ENCODE data around the gene LMX1A. TPM values are rescaled to one million over a fixed set of nuclear protein-coding genes. Genes with fewer than 3 reads are reported as not detected.

LMX1A gene
- total and polyA plus RNA-seq, 7 donors: 0.04 to 1.2 (median 0.46) TPM; not detected in 2

DNA sequence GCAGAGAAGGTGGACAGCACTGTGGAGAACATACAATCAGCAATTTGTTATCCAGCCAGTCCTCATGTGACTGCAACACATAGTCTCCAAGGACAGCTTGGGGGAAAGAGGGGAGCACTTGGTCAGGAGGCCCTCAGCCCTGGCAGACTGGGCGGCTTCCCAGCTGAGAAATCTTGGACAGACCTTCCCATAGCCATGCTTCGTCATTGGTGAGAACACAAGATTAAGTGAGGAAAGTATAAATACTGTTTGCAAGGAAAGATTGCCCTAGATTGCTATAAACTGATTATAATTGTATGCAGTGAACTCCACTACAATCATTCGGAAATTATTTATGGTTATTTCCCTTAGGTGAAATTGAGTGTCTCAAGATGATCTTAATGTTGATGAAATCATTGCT is 131.5 kb downstream of the LMX1A start:
- TF ChIP-seq POLR2AphosphoS5 (IDR thresholded peaks at IDR 0.05): no peak
- TF ChIP-seq EP300 (IDR thresholded peaks at IDR 0.05): no peak
- no peak for TF ChIP-seq POLR2A (IDR thresholded peaks at IDR 0.05)
- TF ChIP-seq CTCF (IDR thresholded peaks at IDR 0.05): no peak
- WGBS, 2 donors: 88 to 92% methylated on average over 3 of the region's 3 CpGs
- DNase-seq: no peak
- H3K4me1 ChIP-seq: no peaks in the 10 kb centered on the region
- no peaks in the 10 kb centered on the region for H3K36me3 ChIP-seq
- no peak overlapping the region for H3K4me3 ChIP-seq
- H3K9me3 ChIP-seq: no peaks in the 10 kb centered on the region
- no peak overlapping the region for H3K27ac ChIP-seq
- intact Hi-C loops (cut with DNase I): no loop called here
- H3K27me3 ChIP-seq: no peaks in the 10 kb centered on the region

DNA sequence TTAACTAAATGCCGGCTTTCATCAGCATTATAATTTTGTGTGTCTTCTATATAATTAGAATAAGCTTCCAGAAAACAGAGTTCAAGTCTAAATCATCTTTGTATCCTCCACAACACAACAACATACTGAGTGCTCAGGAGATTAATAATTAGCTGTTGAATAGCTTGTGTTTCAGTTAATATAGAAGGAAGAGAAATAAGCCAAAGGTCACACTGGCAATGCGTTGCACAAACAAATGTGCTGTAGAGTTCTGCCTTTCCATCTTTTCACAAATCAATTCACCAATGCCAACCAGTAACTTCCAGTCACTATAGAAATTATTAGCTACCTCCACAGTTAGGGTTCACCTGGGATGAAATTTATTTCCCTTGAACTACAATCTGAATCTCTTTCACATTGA is 132.0 kb downstream of the LMX1A start:
- Histone ChIP-seq H3K36me3 (no peaks in the 10 kb centered on the region), H3K9me3 (no peaks in the 10 kb centered on the region), H3K27me3 (no peaks in the 10 kb centered on the region), H3K4me1 (no peaks in the 10 kb centered on the region), H3K27ac (no peak overlapping the region), H3K4me3 (no peak overlapping the region)
- no peak for TF ChIP-seq CTCF (IDR thresholded peaks at IDR 0.05)
- TF ChIP-seq POLR2AphosphoS5 (IDR thresholded peaks at IDR 0.05): no peak
- no peak for TF ChIP-seq EP300 (IDR thresholded peaks at IDR 0.05)
- no peak for TF ChIP-seq POLR2A (IDR thresholded peaks at IDR 0.05)
- WGBS, 2 donors: 75 to 88% methylated on average over 2 of the region's 2 CpGs
- intact Hi-C loops (cut with DNase I): no loop called here
- no peak for DNase-seq

DNA sequence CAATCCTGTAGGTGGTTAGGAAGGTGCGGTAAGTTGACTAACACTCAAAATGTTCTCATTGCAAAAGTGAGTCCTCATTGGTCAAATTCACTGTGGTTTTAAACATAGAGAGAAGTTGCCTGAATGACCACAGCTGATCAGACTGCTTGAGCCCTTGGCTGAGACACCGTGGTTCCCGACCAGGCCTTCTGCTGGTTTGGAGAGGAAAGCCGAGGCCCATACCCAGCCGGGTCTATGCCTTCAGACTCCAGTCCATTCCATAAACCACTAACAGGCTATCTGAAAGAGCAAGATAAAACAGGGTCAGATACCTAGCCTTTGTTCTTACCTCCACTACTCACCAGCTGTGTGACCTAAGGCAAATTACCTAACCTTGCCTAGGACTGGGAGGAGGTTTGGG is 133.9 kb downstream of the LMX1A start:
- 83 to 85% methylated on average over 5 of the region's 5 CpGs for WGBS, 2 donors
- no peak for TF ChIP-seq POLR2A (IDR thresholded peaks at IDR 0.05)
- TF ChIP-seq POLR2AphosphoS5 (IDR thresholded peaks at IDR 0.05): no peak

GRCh38 chr1:165218731-165219130 is 137.8 kb downstream of the LMX1A start:
- Histone ChIP-seq H3K27ac (no peak overlapping the region), H3K36me3 (no peaks in the 10 kb centered on the region), H3K4me1 (no peaks in the 10 kb centered on the region), H3K9me3 (no peaks in the 10 kb centered on the region), H3K4me3 (no peak overlapping the region), H3K27me3 (no peaks in the 10 kb centered on the region)
- DNase-seq: no peak
- intact Hi-C loops (cut with DNase I): no loop called here
- WGBS, 2 donors: 33 to 48% methylated on average over 6 of the region's 6 CpGs
- TF ChIP-seq CTCF (IDR thresholded peaks at IDR 0.05) (no peak), EP300 (IDR thresholded peaks at IDR 0.05) (no peak), POLR2A (IDR thresholded peaks at IDR 0.05) (no peak), POLR2AphosphoS5 (IDR thresholded peaks at IDR 0.05) (no peak)

More for the DNA sequence above, 133.9 kb downstream of the LMX1A start:
- no peaks in the 10 kb centered on the region for H3K4me1 ChIP-seq
- H3K9me3 ChIP-seq: no peaks in the 10 kb centered on the region
- H3K4me3 ChIP-seq: no peak overlapping the region
- H3K27ac ChIP-seq: no peak overlapping the region
- DNase-seq: no peak
- H3K27me3 ChIP-seq: no peaks in the 10 kb centered on the region
- H3K36me3 ChIP-seq: no peaks in the 10 kb centered on the region
- intact Hi-C loops (cut with DNase I): no loop called here

GRCh38 chr1:165217958-165218357 is 138.6 kb downstream of the LMX1A start:
- TF ChIP-seq EP300 (IDR thresholded peaks at IDR 0.05): no peak
- no peak for TF ChIP-seq CTCF (IDR thresholded peaks at IDR 0.05)
- no peak for TF ChIP-seq POLR2AphosphoS5 (IDR thresholded peaks at IDR 0.05)
- TF ChIP-seq POLR2A (IDR thresholded peaks at IDR 0.05): no peak
- H3K36me3 ChIP-seq: no peaks in the 10 kb centered on the region
- H3K27ac ChIP-seq: no peak overlapping the region
- H3K9me3 ChIP-seq: no peaks in the 10 kb centered on the region
- no peak for DNase-seq
- 40% methylated on average over 1 of the region's 1 CpG for WGBS, 2 donors
- H3K4me1 ChIP-seq: no peaks in the 10 kb centered on the region
- no peak overlapping the region for H3K4me3 ChIP-seq
- intact Hi-C loops (cut with DNase I): no loop called here
- no peaks in the 10 kb centered on the region for H3K27me3 ChIP-seq

All from sigmoid colon (tissue), 7 donors.